Stimulated activated CD8-positive, alpha-beta memory T cell treated with anti-CD3 and anti-CD28 coated beads, Interleukin-7, amount 100 ng/mL, for 24 hours (primary cell): ENCODE data around the gene KRT12.
"Not testable (repeated sequence)": the region's sequence is repeated elsewhere in the genome, so short reads cannot be mapped to it uniquely, and the experiment has no call there.

ENCODE experiments used
- DNase-seq: peaks from one replicate; pipeline ENCODE4 v3.0.0-alpha.2; 2020; ENCODE audit warnings: low read depth

The KRT12 gene

GRCh38 chr17:40883626-40884334 is 16.8 kb upstream of the KRT12 start:
- no peak for DNase-seq

- no peak for DNase-seq
Observed at GRCh38 chr17:40883031-40883430, 16.0 kb upstream of the KRT12 start.

- no peak for DNase-seq
Observed at GRCh38 chr17:40879026-40879425, 12.0 kb upstream of the KRT12 start.

- no peak for DNase-seq
Observed at GRCh38 chr17:40878044-40878443, 11.0 kb upstream of the KRT12 start.

- no peak for DNase-seq
Observed at GRCh38 chr17:40873801-40874200, 6.8 kb upstream of the KRT12 start.

DNA sequence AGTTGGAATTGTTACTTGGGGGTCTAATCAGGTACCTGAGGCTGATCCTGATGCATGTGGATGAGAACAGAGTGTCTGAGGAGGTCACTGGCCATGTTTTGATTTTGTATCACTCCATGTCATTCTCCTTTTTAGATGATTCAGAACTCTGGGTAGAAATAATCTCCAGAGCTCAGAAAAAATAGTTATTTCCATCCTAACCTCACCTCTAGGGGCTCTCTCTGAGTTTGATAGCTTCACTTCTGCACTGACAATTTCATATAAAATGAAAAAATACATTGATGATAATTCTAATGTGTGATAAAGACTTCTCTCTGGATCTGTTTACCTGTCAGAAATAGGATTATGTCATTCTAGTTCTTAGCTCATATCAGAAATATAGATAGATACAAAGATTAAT is 6.2 kb upstream of the KRT12 start:
- DNase-seq, result no peak

- DNase-seq, result no peak
Observed at GRCh38 chr17:40872416-40872815, 5.4 kb upstream of the KRT12 start.

GRCh38 chr17:40871316-40871715 is 4.3 kb upstream of the KRT12 start:
- no peak for DNase-seq

GRCh38 chr17:40870136-40870535 is 3.1 kb upstream of the KRT12 start:
- DNase-seq, result no peak

- no peak for DNase-seq
Observed at GRCh38 chr17:40864661-40865390, 2.2 kb downstream of the KRT12 start.

DNA sequence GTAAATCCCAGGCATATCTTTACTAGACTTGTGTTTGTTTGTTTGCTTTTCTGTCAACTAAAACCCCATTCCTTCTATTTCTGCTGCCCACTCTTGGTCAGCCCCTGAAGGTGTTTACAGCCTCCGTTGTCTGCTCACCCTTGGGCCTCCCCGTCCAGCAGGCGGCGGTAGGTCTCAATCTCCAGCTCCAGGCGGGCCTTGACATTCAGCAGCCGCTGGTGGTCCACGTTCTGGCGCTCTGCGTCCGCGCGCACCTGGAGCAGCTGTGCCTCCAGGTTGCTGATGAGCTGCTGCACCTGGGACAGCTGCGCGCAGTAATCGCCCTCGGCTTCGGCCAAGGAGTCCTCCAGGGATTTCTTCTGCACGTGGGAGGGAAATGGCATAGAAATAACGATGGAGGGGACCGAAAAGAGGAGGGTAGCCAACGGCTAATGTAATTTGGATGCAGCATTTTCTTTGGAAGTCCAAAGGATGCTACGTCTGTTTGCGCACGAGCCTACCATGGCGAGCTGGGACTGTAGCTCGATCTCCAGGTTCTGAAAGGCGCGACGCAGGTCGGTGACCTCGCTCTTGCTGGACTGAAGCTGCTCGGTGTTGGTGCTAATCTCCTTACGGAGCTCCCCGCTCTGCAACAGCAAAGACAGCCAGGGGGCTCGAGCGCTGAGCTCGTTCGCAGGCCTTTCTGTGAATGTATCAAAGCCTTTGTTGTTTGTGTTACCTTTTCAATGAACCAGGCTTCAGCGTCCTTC is 3.9 kb downstream of the KRT12 start:
- DNase-seq, result no peak

DNA sequence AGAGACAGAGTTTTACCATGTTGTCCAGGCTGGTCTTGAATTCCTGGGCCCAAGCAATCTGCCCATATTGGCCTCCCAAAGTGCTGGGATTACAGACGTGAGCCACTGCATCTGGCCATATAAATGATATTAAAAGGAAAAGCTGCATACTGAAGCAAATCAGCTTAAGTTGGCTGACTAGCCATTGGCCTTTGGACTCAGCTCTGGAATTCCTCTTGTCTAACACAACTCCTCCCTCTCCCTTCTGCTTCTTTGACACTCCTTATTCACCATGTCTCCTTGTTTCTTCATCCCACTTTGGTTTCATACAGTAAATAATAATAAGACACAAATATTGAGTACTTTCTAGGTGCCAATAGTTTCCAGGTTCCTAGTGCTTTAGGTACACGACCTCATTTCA is 7.5 kb downstream of the KRT12 start:
- DNase-seq, result no peak

GRCh38 chr17:40858667-40859066 is 8.4 kb downstream of the KRT12 start:
- DNase-seq, result not testable (repeated sequence)

DNA sequence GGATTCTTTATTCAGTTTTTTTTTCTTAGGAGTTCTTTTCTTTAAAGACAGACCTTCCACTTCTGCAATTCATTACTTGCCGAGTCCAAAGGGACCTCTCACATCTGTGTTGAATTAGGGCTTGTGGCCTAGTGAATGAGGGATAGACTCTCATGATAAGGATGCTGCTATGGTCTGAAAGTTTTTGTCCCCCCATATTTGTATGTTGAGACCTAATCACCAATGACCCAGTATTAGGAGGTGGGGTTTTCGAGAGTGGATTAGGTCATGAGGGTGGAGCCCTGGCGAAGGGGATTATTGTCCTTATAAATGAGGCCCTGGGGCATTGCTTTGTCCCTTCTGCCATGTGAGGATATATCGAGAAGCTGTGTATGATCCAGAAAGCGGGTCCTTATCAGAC is 9.5 kb downstream of the KRT12 start:
- DNase-seq, result no peak

- no peak for DNase-seq
Observed at GRCh38 chr17:40854175-40854814, 12.7 kb downstream of the KRT12 start.

DNA sequence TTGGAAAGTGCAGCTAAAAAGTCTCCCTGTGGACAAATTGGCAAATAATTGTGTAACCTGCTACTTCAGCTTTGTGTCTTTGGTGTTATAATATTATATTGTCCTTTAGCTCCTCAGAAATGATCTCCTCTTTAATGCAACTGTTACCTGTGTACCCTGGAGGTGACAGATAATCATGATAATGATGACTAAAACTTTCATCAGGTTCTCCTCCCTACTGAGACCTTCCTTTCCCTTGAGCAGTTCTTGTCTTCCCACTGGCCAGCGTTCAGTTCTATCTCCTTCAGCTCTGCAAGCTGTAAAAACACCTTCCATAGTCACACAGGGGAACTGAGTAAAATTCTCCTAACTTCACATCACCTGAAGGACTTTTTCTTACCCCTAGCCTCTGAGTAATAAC is 14.7 kb downstream of the KRT12 start:
- no peak for DNase-seq

GRCh38 chr17:40850293-40850972 is 16.6 kb downstream of the KRT12 start:
- no peak for DNase-seq

DNA sequence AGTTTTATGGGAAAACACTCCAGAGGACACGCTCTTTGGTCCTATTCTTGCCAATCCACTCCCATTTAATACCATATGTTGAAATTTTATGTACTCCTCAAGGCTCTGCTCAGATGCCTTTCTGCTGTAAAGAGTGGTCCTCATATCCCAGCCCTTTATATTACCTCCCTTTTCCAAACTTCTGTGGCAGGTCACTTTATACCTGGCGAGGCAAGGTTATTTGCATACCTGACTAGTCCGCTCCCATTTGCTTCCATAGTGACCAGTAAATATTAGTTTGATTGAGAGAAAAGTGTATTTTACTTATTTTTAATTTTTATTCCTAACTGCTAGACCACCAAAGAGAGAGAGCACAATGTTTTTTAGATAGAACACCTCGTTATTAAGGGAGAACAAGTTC is 17.3 kb downstream of the KRT12 start:
- no peak for DNase-seq

DNA sequence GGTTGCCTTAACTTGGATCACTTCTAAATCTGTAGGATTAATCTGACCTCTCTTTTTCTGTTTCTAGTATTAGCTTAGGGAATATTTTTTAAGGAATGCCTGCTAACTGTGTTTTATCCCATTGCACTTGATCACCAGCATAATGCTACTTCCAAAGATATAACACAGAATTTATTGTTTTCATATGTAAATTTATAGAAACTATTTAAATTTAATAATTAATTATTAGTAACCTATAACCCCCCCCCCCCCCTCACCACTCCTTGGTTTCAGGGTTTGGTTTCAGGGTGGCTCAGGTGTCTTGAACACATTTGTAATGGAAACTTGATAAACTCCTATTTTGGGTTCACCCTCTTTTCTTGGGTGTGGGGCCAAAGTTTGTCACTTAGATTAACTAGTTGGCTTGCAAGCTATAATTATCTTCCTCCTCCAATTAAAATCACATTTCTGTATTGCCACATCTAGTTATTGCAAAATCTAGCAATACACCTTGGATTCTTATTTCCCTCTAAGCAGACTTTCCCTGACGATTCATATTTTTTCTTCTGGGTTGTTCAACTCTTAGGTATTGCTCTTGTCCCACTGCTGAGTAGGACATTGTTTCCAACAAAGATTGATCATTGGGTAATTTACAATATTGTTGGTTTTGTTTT is 18.3 kb downstream of the KRT12 start:
- DNase-seq, result no peak

DNA sequence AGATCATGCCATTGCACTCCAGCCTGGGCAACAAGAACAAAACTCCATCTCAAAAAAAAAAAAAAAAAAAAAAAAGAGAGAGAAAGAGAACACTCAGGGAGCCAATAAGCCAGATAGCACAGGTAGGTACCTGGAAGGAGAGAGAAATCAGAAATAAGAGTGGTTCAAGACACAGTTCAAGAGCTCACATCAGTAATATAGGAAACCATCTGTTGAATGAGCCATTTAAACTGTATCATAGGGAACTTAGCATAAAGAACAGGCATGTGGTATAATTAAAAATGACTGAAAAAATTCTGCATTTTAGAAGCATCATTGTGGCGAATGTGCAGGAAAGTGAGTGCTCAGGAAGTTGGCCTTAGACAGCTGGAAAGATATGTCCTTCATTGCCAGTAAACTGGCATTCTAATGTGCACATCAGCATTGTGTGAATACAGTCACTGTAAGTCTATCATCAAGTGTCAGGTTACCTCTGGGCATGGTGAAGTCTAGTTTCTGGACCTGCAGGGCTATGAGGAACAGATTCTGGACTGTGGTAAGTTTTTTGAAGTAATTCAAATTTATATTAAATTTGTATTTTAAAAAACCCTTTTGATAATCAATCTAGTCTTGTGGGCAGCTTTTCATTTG is 20.4 kb downstream of the KRT12 start:
- no peak for DNase-seq

DNA sequence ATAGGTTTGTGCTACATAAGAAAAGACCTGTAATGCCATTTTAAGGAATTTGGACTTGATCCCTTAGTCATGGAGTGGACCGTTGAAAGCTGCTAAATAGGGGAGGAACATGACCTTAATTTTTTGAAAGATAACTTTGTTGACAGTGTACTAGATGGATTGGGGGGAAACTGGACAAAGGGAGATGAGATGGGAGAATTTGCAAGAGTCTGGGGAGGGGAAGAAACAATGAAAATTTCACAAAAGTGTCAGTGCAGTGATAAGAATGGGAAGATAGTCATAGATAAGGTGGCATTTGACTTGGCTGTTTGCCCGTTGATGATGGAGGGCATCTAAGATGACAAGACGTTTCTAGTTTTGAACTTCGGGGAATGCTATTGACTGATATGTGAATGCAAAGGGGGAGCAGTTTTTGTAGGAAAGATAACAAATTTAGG is 22.3 kb downstream of the KRT12 start:
- DNase-seq, result no peak
